Activated CD4-positive, alpha-beta T cell treated with anti-CD3 and anti-CD28 coated beads, Interleukin-2, amount 50 U/mL, for 1 hour (primary cell): ENCODE data around the gene IPP.
A peak's percentile ranks its signal among the peaks of the same experiment; 100 is the strongest.
"Not testable (repeated sequence)": the region's sequence is repeated elsewhere in the genome, so short reads cannot be mapped to it uniquely, and the experiment has no call there.

Source experiments
- DNase-seq: peaks from one replicate; pipeline ENCODE4 v3.0.0-alpha.2; 2020

The IPP gene

DNA sequence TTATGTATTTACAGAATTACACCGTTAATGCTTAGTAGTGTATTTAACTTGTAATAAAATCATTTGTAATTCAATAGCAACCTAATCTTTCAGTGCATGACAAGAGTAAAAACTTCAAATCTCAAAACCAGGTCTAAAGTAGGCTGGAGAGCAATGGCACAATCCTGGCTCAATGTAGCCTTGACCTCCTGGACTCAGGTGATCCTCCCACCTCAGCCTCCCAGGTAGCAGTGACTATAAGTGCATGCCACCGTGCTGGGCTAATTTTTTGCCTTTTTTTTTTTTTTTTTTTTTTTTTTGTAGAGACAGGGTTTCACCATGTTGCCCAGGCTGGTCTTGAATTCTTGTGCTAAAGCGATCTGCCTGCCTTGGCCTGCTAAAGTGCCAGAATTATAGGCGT lies 11.3 kb downstream of the IPP start:
- no peak for DNase-seq

DNA sequence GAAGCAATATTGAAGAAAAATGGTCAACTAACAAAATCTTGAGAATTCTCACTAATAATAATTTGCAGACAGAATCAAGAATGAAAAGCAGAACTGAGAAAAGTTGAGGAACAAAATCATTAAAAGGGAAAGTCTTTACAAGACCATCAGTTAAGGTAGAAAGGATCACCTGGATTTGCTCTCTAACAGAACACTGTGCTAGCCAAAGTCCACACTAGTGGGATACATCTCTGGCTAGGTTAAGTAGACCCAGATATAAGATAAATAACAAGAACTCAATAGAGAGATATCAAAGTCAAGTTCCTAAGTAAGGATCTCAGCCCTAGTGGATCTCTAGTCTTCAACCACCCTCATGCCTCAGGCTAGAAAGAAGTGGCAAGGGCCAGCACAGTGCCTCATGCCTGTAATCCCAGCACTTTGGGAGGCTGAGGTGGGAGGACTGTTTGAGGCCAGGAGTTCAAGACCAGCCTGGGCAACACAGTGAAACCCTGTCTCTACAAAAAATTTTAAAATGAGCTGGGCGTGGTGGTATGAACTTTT lies 19.6 kb downstream of the IPP start:
- DNase-seq = no peak

DNA sequence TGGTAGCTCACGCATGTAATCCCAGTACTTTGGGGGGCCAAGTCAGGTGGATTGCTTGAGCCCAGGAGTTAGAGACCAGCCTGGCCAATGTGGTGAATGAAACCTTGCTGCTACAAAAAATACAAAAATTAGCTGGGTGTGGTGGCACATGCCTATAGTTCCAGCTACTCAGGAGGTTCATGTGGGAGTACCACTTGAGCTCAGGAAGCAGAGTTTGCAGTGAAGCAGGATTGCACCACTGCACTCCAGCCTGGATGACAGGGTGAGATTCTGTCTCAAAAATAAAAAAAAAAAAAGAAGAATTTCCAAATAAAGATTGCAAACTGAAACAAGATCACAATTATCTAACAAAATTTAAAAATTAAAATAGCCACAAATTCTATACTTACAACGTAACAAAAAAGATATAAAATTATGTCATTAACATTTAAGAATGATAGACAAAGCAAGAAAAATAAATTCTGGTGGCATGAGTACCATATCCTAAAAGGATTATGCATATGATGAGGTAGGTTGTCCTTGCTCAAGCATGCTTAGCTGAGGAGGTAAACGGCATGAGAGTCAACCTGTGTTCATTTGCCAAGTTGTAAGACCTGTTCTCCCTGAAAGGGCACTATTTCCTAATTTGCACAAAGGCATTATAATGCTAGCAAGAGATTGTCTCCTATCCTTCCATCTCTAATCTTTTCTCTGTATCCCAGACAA lies 20.2 kb downstream of the IPP start:
- no peak for DNase-seq

DNA sequence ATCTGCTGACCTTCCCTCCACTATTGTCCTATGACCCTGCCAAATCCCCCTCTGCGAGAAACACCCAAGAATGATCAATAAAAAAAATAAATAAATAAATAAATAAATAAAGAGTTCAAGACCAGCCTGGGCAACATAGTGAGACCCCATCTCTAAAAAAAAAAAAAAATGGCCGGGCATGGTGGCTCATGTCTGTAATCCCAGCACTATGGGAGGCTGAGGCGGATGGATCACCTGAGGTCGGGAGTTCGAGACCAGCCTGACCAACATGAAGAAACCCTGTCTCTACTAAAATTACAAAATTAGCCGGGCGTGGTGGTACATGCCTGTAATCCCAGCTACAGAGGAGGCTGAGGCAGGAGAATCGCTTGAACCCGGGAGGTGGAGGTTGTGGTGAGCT lies 24.4 kb downstream of the IPP start:
- DNase-seq = not testable (repeated sequence)

DNA sequence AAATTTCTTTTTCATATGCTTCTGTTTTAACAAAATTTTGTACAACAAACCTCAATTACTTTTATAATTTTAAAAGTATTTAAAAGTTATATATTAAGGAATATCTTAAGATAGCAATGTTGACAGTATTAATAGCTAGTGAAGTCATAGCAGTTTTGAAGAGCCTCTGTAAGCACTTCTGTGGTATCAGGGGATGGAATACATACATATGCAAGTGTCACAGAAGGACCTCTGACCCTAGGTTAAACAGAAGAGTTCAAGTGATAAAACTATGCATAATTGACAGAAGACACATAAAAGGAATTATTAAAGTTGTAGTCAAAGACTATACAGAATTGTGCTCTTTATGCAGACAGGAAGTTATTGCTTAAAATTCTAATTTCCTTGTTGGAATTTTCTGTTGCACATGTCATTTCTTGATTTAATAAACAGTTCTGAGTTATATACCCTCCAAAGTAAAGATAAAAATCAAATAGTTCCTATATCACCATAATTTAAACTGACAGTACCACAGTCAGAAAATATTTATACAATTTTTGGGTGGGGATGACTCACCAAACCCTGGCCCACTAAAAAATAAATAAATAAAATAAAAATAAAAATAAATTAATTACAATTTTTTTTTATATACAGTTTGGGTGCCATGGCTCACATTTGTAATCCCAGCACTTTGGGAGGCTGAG lies 27.1 kb downstream of the IPP start:
- no peak for DNase-seq

DNA sequence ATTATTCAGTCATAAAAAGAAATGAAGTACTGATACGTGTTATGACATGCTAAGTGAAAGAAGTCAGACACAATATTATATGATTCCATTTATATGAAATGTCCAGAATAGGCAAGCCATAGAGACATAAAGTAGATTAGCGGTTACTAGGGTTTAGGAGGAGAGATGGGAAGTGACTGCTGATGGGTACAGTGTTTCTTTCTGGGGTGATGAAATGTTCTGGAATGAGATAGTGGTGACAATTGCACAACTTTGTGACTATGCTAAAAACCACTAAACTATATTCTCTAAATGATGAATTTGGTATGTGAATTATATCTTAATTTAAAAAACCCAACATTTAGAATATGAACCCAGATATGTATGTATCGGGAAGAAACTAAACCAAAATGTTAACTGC lies 27.6 kb downstream of the IPP start:
- no peak for DNase-seq

GRCh38 chr1:45721207-45721606 lies 29.2 kb downstream of the IPP start:
- no peak for DNase-seq

- DNase-seq = no peak
These were observed 32.2 kb downstream of the IPP start for GRCh38 chr1:45718289-45718688.

DNA sequence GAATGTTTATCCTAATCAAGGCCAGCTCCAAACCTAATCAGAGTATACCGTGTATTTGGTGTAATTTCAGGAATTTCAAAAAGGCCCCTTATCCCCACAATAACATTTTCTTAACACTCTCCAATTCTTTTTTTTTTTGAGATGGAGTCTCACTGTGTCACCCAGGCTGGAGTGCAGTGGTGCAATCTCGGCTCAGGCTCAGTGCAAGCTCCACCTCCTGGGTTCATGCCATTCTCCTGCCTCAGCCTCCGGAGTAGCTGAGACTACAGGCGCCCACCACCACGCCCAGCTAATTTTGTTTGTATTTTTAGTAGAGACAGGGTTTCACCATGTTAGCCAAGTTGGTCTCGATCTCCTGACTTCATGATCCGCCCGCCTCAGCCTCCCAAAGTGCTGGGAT lies 33.1 kb downstream of the IPP start:
- not testable (repeated sequence) for DNase-seq

GRCh38 chr1:45716700-45717099 lies 33.8 kb downstream of the IPP start:
- no peak for DNase-seq

DNA sequence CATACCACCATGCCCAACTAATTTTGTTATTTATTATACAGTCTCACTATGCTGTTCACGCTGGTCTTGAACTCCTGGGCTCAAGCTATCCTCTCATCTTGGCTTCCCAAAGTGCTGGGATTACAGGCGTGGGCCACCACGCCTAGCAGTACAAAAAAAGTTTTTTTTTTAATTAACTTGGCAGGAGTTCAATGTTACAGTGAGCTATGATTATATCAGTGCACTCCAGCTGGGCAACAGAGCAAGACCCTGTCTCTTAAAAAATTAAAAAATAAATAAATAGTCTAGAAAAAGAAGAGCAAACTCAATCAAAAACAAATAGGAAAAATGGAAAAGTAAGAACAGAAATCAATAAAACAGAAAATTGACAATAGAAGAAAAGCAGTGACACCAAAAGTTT lies 36.7 kb downstream of the IPP start:
- DNase-seq = no peak

DNA sequence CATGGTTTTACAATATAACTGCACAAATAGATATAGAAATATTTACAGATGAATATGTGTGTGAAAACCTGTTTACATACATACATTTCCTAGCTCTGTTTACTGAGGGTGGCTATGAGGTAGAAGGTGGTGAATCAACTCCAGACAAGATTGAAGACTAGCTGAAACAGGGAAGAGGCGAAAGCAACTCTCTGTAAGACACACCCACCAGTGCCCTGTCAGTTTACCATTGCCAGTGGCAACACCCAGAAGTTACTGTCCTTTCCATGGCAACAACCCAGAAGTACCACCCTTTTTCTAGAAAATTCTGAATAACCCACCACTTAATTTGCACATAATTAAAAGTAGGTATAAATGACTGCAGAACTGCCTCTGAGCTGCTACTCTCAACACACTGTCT lies 45.8 kb downstream of the IPP start:
- no peak for DNase-seq

- no peak for DNase-seq
These were observed 55.6 kb downstream of the IPP start for GRCh38 chr1:45694823-45695222.

- DNase-seq = not testable (repeated sequence)
These were observed 56.6 kb downstream of the IPP start for GRCh38 chr1:45693811-45694210.

DNA sequence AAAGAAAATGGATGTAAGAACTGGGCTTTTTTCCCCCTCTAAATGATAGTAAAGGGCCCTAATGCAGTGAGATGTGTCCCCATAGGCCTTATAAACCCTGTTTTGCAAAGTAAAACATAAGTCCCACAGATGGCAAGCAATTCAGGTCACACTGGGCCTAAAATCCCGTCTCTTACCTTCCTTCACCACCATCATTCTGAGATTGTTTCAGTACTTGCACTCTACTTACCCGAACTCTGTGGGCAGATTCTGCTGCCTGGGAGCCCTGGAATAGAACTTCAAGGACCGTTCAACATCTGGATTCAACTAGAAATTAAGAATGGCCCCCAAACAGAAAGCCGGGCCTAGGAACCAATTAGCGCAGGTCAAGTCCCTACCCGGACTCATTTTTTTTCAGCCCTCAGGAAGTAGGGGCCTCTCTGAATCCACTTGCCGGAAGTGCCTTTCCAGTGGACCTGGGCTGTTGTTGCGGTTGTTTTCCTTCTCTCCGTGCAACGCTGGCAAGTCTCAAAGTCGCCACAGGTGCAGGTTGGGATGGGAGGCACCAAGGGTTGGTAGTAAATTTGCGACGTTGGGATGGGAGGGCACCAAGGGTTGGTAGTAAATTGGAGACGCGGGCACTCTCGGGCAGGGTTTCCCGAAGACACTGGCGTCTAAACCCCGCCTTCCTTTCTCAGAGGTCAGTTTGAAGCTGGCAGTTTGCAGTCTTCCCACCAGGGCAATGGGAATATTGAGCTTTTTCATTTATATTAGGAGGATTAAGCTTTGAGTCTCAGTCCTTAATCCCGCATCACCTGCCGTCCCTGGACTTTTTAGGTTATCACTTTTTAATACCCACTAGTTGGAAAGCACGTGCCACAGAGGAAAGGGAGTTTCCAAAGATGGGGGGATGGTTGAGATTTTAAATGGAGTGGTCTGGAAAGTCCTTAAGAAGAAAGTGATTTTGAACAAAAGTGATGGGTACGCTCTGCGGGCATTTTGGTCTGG lies 62.4 kb downstream of the IPP start, which contains the start of gene TMEM69:
TSS of gene TMEM69 (plus strand) at position 428 of the 987 bp plus-strand sequence. CDS start 2,888 bp downstream, outside the sequence.
- peak; percentile 67 for DNase-seq

- DNase-seq = peak; percentile 95
These were observed 63.3 kb downstream of the IPP start for GRCh38 chr1:45687014-45687753.

DNA sequence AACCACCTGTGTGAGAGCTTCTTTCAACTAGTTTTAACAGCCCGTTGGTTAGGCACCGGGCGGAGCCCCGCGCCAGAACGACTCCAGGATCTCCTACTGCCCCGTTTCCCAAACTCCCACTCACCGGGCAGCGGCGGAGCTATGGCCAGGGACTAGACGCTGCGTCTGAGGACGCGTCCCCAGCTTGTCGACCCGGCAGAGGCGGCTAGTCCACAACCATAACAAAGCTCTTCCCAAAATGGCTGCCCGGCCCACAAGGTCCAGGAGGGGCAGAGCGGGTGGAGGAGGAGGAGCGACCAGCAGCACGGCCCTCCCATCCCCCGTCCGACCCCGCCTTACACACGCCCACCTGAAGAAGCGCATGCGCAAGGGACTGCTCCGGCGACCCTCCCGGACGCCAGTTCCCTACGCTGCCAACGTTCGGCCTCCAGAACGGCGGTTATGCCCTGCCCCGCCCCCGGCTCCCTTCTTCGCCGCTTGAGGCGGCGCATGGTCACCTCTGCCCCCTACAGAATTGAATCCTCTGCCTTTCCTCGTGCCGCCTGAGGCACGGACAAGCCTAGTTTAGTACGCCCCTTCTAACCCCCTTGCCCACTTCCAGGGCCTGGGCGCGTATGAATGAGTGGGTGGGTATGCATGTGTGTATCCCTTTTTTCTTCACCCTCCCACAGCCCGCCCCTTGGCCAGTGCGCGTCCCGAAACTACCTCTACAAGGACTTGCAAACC lies 64.0 kb downstream of the IPP start, which contains the start of gene GPBP1L1:
TSS of gene GPBP1L1 (minus strand) at position 246 of the 726 bp plus-strand sequence. CDS start 27,446 bp downstream, outside the sequence.
- peak; percentile 98 for DNase-seq

DNA sequence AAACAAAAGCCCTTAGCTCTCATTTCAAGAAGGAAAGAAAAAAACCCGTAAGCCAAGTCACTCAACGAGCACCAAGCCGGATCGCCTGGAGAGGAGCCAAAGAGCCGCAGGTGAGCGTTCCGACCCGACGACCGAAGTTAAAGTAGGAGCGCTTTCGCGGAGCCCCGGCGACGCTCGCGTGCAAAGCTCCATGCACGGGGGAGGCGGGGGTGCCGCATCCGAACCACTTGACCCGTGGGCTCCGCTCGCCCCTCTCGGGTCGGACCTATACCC lies 64.5 kb downstream of the IPP start:
- peak; percentile 64 for DNase-seq

DNA sequence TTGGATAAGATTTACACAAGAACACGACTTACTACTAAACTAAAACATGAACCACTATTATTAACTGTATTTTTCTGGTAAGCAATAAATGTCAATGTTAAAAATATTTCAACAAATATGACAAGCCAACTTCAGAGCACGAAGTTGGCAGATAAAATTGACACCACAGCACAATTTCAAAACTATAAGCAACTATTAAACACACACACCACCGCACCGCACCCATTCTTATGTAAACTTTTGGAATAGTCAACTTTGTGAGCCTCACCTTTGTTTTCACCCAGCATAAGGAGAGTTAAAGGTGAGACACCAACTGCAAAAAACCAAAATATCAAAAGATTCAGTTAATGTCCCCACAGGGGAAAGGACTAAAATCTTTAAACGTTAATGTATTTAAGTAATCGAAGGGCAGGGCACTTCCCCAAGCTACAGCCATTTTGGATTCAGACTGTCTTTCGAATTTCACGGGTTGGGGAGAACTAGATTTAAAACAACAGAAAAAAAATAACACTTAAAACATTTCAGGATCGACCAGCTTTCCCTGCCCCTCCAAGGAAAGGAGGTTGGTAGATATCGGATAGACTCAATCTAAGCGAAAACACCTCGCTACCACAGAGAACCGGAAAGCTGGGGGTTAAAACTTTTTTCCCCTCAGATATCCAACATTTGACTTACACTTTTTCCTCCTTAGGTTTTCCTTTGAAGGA lies 65.0 kb downstream of the IPP start:
- DNase-seq = no peak

- DNase-seq = no peak
These were observed 66.1 kb downstream of the IPP start for GRCh38 chr1:45684402-45684801.

- no peak for DNase-seq
These were observed 67.5 kb downstream of the IPP start for GRCh38 chr1:45682942-45683341.
